Muscle of back (tissue), 11 donors: Measurements from ENCODE around the gene PLA2G4D. TPM values are rescaled to one million over a fixed set of nuclear protein-coding genes. Genes with fewer than 3 reads are reported as not detected.
A peak's percentile ranks its signal among the peaks of the same experiment; 100 is the strongest.

Experiments used
- DNase-seq, 3 donors: peaks; one replicate each; pipeline versions ENCODE4 v3.0.0 to v3.0.0-alpha.2; 2013
- polyA plus RNA-seq, 10 donors: library from polyadenylated mRNA; unstranded; fragments of 120-200 nt; gene quantifications; one replicate each; pipeline ENCODE4 v1.2.1, GENCODE V29; 2013; ENCODE audit not compliant: insufficient read length in 10 of 10

The PLA2G4D gene
- polyA plus RNA-seq, 10 donors = 0.09 to 0.23 (median 0.14) TPM; not detected in 1

DNA sequence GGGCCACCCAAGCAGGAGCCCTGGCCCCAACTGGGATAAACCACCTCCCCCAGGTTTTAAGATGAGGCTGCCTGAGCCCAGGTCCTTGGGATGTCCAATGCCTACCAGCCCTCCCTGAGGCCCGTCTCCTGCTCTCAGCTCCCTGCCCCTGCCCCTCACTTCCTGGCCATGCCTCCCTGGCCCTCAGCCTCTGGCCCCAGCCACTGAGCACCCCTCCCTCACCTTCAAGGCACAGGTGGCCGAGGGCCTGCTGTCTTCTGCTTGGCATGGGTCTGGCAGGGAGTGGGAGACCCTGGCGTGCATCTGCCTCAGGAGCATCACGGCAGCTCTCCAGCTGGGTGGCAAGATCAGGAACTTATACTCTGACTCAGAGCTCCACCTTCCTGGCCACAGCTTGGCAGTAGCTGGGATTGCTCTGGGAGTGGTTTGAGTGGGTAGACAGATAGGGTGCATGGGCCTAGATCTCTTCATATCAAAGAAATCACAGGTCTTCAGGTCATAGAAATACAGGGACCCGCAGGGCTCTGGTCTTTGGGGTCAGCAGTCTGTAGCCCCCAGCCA, 73.6 kb downstream of the PLA2G4D start, which contains the start of gene PLA2G4E:
TSS of gene PLA2G4E (minus strand) at position 330 of the 561 bp plus-strand sequence. CDS start at position 318, 12 bp downstream.
- DNase-seq = no peak

DNA sequence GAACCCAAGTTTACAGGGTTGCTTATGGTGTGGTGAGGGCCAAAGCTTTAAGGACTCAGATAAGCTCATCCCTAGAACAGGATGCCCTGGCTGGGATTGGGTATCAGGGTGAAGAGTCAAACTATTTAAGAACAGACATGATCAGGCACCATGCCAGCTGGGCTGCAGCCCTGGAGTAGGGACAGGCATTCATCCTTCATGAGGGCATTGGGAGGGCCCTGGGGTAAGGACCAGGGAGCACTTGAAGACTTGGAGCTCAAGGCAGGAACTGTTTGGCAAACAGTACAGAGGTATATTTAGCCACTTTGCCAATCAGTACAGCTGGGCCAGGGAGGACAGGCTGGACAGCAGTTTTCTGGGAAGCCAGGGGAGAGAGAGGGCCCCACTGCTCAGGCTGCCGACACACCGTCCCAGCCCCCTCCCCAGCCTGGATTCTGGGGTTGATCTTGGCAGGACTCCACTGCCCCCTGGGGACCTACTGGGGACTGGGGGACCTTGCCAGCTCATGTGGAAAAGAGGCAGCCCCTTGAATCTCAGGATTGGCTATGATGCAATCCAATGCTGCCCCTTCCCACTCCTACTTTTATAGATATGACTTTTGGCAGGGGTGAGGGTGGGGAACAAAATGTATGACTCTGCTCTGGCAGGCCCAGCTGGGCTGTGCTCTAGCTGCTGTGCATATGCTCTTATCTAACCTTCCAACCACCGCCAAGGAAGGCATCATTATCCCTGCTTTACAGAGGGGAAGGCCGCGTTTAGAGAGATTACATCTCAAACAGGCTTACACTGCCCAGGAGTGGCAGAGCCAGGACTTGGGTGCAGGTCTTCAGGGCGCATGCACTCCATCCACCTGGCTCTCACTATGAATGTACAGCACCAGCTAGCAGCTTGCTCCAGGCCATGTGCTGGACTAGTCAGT, 75.8 kb downstream of the PLA2G4D start:
- peak; percentile 28 to 52 (median 32) for DNase-seq

Other genes with a start within 250 kb of the PLA2G4D start
- 1 to 10 TPM; 2.2 to 5.9 (median 3.1) TPM for gene SPTBN5, start 200.5 kb downstream of the PLA2G4D start, polyA plus RNA-seq
- gene EHD4, start 122.0 kb downstream of the PLA2G4D start, polyA plus RNA-seq = 10 to 100 TPM; 23.4 to 37.9 (median 33.7) TPM
- 1 to 10 TPM in 7 of 10 donors, under 1 TPM in 3; 0.50 to 1.9 (median 1.2) TPM for gene PLA2G4E, start 73.5 kb downstream of the PLA2G4D start, polyA plus RNA-seq
- gene PLA2G4F, start 62.1 kb upstream of the PLA2G4D start, polyA plus RNA-seq = 1 to 10 TPM in 2 of 10 donors, under 1 TPM in 4, not detected in 4; 0.05 to 2.7 (median 0.12) TPM
- gene VPS39, start 113.7 kb upstream of the PLA2G4D start, polyA plus RNA-seq = 10 to 100 TPM; 32.8 to 56.7 (median 44.9) TPM
- gene GANC, start 178.6 kb upstream of the PLA2G4D start, polyA plus RNA-seq = 10 to 100 TPM; 12.6 to 19.9 (median 14.4) TPM
- 10 to 100 TPM; 29.6 to 44.7 (median 40.2) TPM for gene TMEM87A, start 178.9 kb upstream of the PLA2G4D start, polyA plus RNA-seq